ENCODE measurements around the gene C16orf74. TPM values are rescaled to one million over a fixed set of nuclear protein-coding genes. Genes with fewer than 3 reads are reported as not detected.

The C16orf74 gene
- polyA plus RNA-seq (2011; rRNA removed) (3.3 and 3.8 TPM in 2 replicates), polyA plus RNA-seq (2017; fragmentation: RNase III; extraction: RNeasy Plus Mini Kit Qiagen cat#74134 plus additional on column Dnase treatment) (8.0 to 9.3 TPM (median 9.1 TPM) in 3 replicates), polyA minus RNA-seq (2011; rRNA and poly(A)+ RNA removed) (1.1 and 2.3 TPM in 2 replicates)
- polyA plus RNA-seq (2012; cell fraction: cytosol; rRNA removed): 19.7 and 21.8 TPM in 2 replicates
- 19.8 and 21.2 TPM in 2 replicates for polyA plus RNA-seq (2012; cell fraction: nucleus; rRNA removed)

GRCh38 chr16:85750827-85751697, at the start of gene C16orf74:
Gene C16orf74, minus strand, starts transcription at chr16:85751096. Its CDS starts 15,879 bp downstream, at chr16:85735217.
- Histone ChIP-seq H3K4me1 (peaks cover 33% of the 10 kb centered on the region), H3K4me3 (peak within 1 kb of the TSS; percentile 94), H3K9me3 (no peaks in the 10 kb centered on the region), H3K4me2 (peak within 1 kb of the TSS; percentile 93), H3K27ac (peak within 1 kb of the TSS; percentile 82 to 95)
- 9% methylated on average over 29 of the region's 96 CpGs for WGBS (ENCODE audit: missing lambda C conversion rate)
- TF ChIP-seq CHD2 (IDR thresholded peaks at IDR 0.05; ENCODE audit: low read length, partially characterized antibody) (no peak), FOSB (CRISPR knock-in tag; IDR thresholded peaks at IDR 0.05) (no peak), POLR2A (IDR thresholded peaks at IDR 0.05; ENCODE audit: low read length) (peak; percentile 59)
- DNase-seq (ENCODE audit: low read depth in 1 of 2, low spot score in 1 of 2): peak; percentile 32 to 74
- ChIA-PET POLR2A (no interaction called here), CTCF (interaction anchor here (1.4 to 1.8 kb wide), 2 partner anchors 9 to 11 kb away, joined by 3 to 8 read pairs; no protein-coding TSS in a partner anchor)
- no peak for FAIRE-seq
- peak; percentile 84 to 88 for ATAC-seq

- Histone ChIP-seq H3K4me1 (peaks cover 19% of the 10 kb centered on the region), H3K4me2 (peak overlapping the region; percentile 74), H3K9me3 (no peaks in the 10 kb centered on the region), H3K4me3 (peak overlapping the region; percentile 100), H3K27ac (peak overlapping the region; percentile 98)
- no peak for TF ChIP-seq HEYL (CRISPR knock-in tag; IDR thresholded peaks at IDR 0.05)
- no peak for TF ChIP-seq HMGXB4 (CRISPR knock-in tag; IDR thresholded peaks at IDR 0.05; ENCODE audit: borderline replicate concordance)
- no peak for TF ChIP-seq EHMT2 (IDR thresholded peaks at IDR 0.05; ENCODE audit: low read depth)
- TF ChIP-seq RAD21 (conservative IDR thresholded peaks at IDR 0.05 in 1 of 2, IDR thresholded peaks at IDR 0.05 in 1 of 2): no peak
- no peak for TF ChIP-seq SREBF2 (IDR thresholded peaks at IDR 0.05)
- no peak for TF ChIP-seq EP300 (IDR thresholded peaks at IDR 0.05)
- TF ChIP-seq HES2 (IDR thresholded peaks at IDR 0.05): no peak
- TF ChIP-seq HOXB13 (CRISPR knock-in tag; IDR thresholded peaks at IDR 0.05; ENCODE audit: low read depth): no peak
- no peak for TF ChIP-seq FOSL2 (IDR thresholded peaks at IDR 0.05)
- TF ChIP-seq FOSL2 (CRISPR knock-in tag; IDR thresholded peaks at IDR 0.05): no peak
- no peak for TF ChIP-seq ATOH8 (CRISPR knock-in tag; IDR thresholded peaks at IDR 0.05; ENCODE audit: low read depth)
- no peak for TF ChIP-seq ESRRA (IDR thresholded peaks at IDR 0.05; ENCODE audit: borderline replicate concordance, low read length)
- no peak for TF ChIP-seq EHF (CRISPR knock-in tag; IDR thresholded peaks at IDR 0.05)
- TF ChIP-seq MAZ (IDR thresholded peaks at IDR 0.05; ENCODE audit: borderline replicate concordance, low read depth, low read length): no peak
- TF ChIP-seq NFE2L2 (conservative IDR thresholded peaks at IDR 0.05; ENCODE audit: low read length): no peak
- TF ChIP-seq USF2 (IDR thresholded peaks at IDR 0.05): no peak
- no peak for TF ChIP-seq CHD4 (IDR thresholded peaks at IDR 0.05; ENCODE audit: borderline replicate concordance)
- WGBS (ENCODE audit: missing lambda C conversion rate): 4% methylated on average over 9 of the region's 9 CpGs
- no peak for DNase-seq (ENCODE audit: low read depth in 1 of 2, low spot score in 1 of 2)
- no peak for FAIRE-seq
- peak in 1 of 2 experiments; percentile 14; a peak in 3 of 6 replicates for ATAC-seq
- POLR2A ChIA-PET: no interaction called here
- CTCF ChIA-PET: interaction anchor here (2.4 kb wide), 1 partner anchor 20 kb away, joined by 16 read pairs; no protein-coding TSS in a partner anchor
Measured at GRCh38 chr16:85800321-85800669, 49.4 kb upstream of the C16orf74 start.
